ENCODE results near the gene EBLN1.
A peak's percentile ranks its signal among the peaks of the same experiment; 100 is the strongest.

The EBLN1 gene

GRCh38 chr10:22231260-22231659 is 13.4 kb upstream of the EBLN1 start:
- no peak for DNase-seq (ENCODE audit: extremely low spot score)
- ChIA-PET CTCF (no interaction called here), POLR2A (interaction anchor here (0.9 to 3.9 kb wide), 2 partner anchors 84 to 109 kb away, joined by 3 to 50 read pairs; partner anchors contain the start of gene COMMD3)
- TF ChIP-seq ELF4 (IDR thresholded peaks at IDR 0.05) (no peak), HDGF (IDR thresholded peaks at IDR 0.05; ENCODE audit: borderline replicate concordance) (no peak), SUZ12 (IDR thresholded peaks at IDR 0.05) (no peak), NFRKB (IDR thresholded peaks at IDR 0.05) (no peak), TARDBP (IDR thresholded peaks at IDR 0.05) (no peak), FOXA1 (IDR thresholded peaks at IDR 0.05) (no peak), SP1 (IDR thresholded peaks at IDR 0.05) (no peak), LEF1 (IDR thresholded peaks at IDR 0.05; ENCODE audit: borderline replicate concordance) (no peak), FOXK2 (IDR thresholded peaks at IDR 0.05) (no peak), ARNT (IDR thresholded peaks at IDR 0.05) (no peak), L3MBTL2 (conservative IDR thresholded peaks at IDR 0.05) (no peak), BHLHE40 (IDR thresholded peaks at IDR 0.05; ENCODE audit: borderline replicate concordance) (no peak), ZNF384 (IDR thresholded peaks at IDR 0.05) (no peak), FOXM1 (IDR thresholded peaks at IDR 0.05; ENCODE audit: borderline replicate concordance) (no peak), CTBP1 (IDR thresholded peaks at IDR 0.05; ENCODE audit: borderline replicate concordance) (no peak)
- TF ChIP-seq, protein P1, sequence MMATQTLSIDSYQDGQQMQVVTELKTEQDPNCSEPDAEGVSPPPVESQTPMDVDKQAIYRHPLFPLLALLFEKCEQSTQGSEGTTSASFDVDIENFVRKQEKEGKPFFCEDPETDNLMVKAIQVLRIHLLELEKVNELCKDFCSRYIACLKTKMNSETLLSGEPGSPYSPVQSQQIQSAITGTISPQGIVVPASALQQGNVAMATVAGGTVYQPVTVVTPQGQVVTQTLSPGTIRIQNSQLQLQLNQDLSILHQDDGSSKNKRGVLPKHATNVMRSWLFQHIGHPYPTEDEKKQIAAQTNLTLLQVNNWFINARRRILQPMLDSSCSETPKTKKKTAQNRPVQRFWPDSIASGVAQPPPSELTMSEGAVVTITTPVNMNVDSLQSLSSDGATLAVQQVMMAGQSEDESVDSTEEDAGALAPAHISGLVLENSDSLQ (IDR thresholded peaks at IDR 0.05): no peak

- DNase-seq (ENCODE audit: extremely low spot score): peak; percentile 45
- TF ChIP-seq CTBP1 (IDR thresholded peaks at IDR 0.05; ENCODE audit: borderline replicate concordance) (no peak), FOXM1 (IDR thresholded peaks at IDR 0.05; ENCODE audit: borderline replicate concordance) (peak; percentile 58), BHLHE40 (IDR thresholded peaks at IDR 0.05; ENCODE audit: borderline replicate concordance) (no peak), ARNT (IDR thresholded peaks at IDR 0.05) (no peak), HDGF (IDR thresholded peaks at IDR 0.05; ENCODE audit: borderline replicate concordance) (no peak), FOXK2 (IDR thresholded peaks at IDR 0.05) (no peak), L3MBTL2 (conservative IDR thresholded peaks at IDR 0.05) (peak; percentile 90), NFRKB (IDR thresholded peaks at IDR 0.05) (no peak), SUZ12 (IDR thresholded peaks at IDR 0.05) (no peak), SP1 (IDR thresholded peaks at IDR 0.05) (no peak), ZNF384 (IDR thresholded peaks at IDR 0.05) (no peak), ELF4 (IDR thresholded peaks at IDR 0.05) (peak; percentile 15; the same call in 1 of the 2 replicates), LEF1 (IDR thresholded peaks at IDR 0.05; ENCODE audit: borderline replicate concordance) (no peak), TARDBP (IDR thresholded peaks at IDR 0.05) (no peak), FOXA1 (IDR thresholded peaks at IDR 0.05) (no peak)
- TF ChIP-seq, protein P1 (IDR thresholded peaks at IDR 0.05): peak; percentile 93
- ChIA-PET POLR2A (interaction anchor here (0.6 to 3.9 kb wide), 2 partner anchors 26 to 85 kb away, joined by 4 to 50 read pairs; partner anchors contain the start of gene COMMD3), CTCF (interaction anchor here (0.6 kb wide), 1 partner anchor 576 kb away, joined by 3 read pairs; no protein-coding TSS in a partner anchor)
Observed at GRCh38 chr10:22230158-22230833, 12.5 kb upstream of the EBLN1 start.

GRCh38 chr10:22229802-22230157 is 12.0 kb upstream of the EBLN1 start:
- TF ChIP-seq ELF4 (IDR thresholded peaks at IDR 0.05) (no peak), FOXA1 (IDR thresholded peaks at IDR 0.05) (no peak), HDGF (IDR thresholded peaks at IDR 0.05; ENCODE audit: borderline replicate concordance) (no peak), SUZ12 (IDR thresholded peaks at IDR 0.05) (no peak), FOXK2 (IDR thresholded peaks at IDR 0.05) (no peak), CTBP1 (IDR thresholded peaks at IDR 0.05; ENCODE audit: borderline replicate concordance) (no peak), BHLHE40 (IDR thresholded peaks at IDR 0.05; ENCODE audit: borderline replicate concordance) (no peak), ZNF384 (IDR thresholded peaks at IDR 0.05) (no peak), ARNT (IDR thresholded peaks at IDR 0.05) (no peak), SP1 (IDR thresholded peaks at IDR 0.05) (no peak)
- TF ChIP-seq, protein P1 (IDR thresholded peaks at IDR 0.05): no peak
- DNase-seq (ENCODE audit: extremely low spot score): no peak
- ChIA-PET POLR2A (interaction anchor here (0.8 to 3.9 kb wide), 7 partner anchors 14 to 233 kb away, joined by 3 to 50 read pairs (median 5); partner anchors contain the start of genes COMMD3 and DNAJC1), CTCF (no interaction called here)

- ChIA-PET CTCF (interaction anchor here (0.6 kb wide), 2 partner anchors 160 to 368 kb away, joined by 3 to 4 read pairs; no protein-coding TSS in a partner anchor), POLR2A (interaction anchor here (0.6 to 3.9 kb wide), 13 partner anchors 15 to 285 kb away, joined by 3 to 50 read pairs (median 3); partner anchors contain the start of genes COMMD3 and DNAJC1)
- DNase-seq (ENCODE audit: extremely low spot score): peak; percentile 83
- no peak for TF ChIP-seq TARDBP (IDR thresholded peaks at IDR 0.05)
- TF ChIP-seq ZNF384 (IDR thresholded peaks at IDR 0.05): no peak
- TF ChIP-seq, protein P1 (IDR thresholded peaks at IDR 0.05): no peak
- no peak for TF ChIP-seq FOXK2 (IDR thresholded peaks at IDR 0.05)
- no peak for TF ChIP-seq FOXA1 (IDR thresholded peaks at IDR 0.05)
- TF ChIP-seq FOXM1 (IDR thresholded peaks at IDR 0.05; ENCODE audit: borderline replicate concordance): no peak
- no peak for TF ChIP-seq SP1 (IDR thresholded peaks at IDR 0.05)
- TF ChIP-seq LEF1 (IDR thresholded peaks at IDR 0.05; ENCODE audit: borderline replicate concordance): no peak
- TF ChIP-seq NFRKB (IDR thresholded peaks at IDR 0.05): no peak
- no peak for TF ChIP-seq BHLHE40 (IDR thresholded peaks at IDR 0.05; ENCODE audit: borderline replicate concordance)
- TF ChIP-seq HDGF (IDR thresholded peaks at IDR 0.05; ENCODE audit: borderline replicate concordance): no peak
- TF ChIP-seq L3MBTL2 (conservative IDR thresholded peaks at IDR 0.05): peak; percentile 66
- TF ChIP-seq SUZ12 (IDR thresholded peaks at IDR 0.05): no peak
- no peak for TF ChIP-seq ARNT (IDR thresholded peaks at IDR 0.05)
- peak; percentile 14; the same call in 1 of the 2 replicates for TF ChIP-seq ELF4 (IDR thresholded peaks at IDR 0.05)
Observed at GRCh38 chr10:22228943-22229801, 11.4 kb upstream of the EBLN1 start.
